ENCODE measurements around the gene PLK3. TPM values are rescaled to one million over a fixed set of nuclear protein-coding genes. Genes with fewer than 3 reads are reported as not detected.

PLK3 gene
- total RNA-seq, 1 experiment from 2014 or later = 56.1 TPM

- ATAC-seq = peak; percentile 93
- TSS peak; percentile 96 for BruUV-seq (replicated peaks)
- TF ChIP-seq SIN3A (IDR thresholded peaks at IDR 0.05; ENCODE audit: low read depth) (peak; percentile 100), YY1 (IDR thresholded peaks at IDR 0.05; ENCODE audit: extremely low read depth, insufficient replicate concordance, low read depth, low read length) (peak; percentile 70), EZH2 (IDR thresholded peaks at IDR 0.05) (no peak), JUND (IDR thresholded peaks at IDR 0.05) (peak; percentile 80; the same call in 1 of the 2 replicates), CTCF (IDR thresholded peaks at IDR 0.05 in 2 of 3, conservative IDR thresholded peaks at IDR 0.05 in 1 of 3; ENCODE audit: borderline replicate concordance in 1 of 3, insufficient read depth in 1 of 3, low read depth in 2 of 3, low read length in 2 of 3) (0 out of 6 replicates have a peak, but pooled peaks of 1 of the 3 experiments have one; percentile 9), FOSL1 (IDR thresholded peaks at IDR 0.05; ENCODE audit: low read depth) (peak; percentile 65; the same call in 1 of the 2 replicates), ZBTB33 (IDR thresholded peaks at IDR 0.05; ENCODE audit: extremely low read depth, insufficient replicate concordance, low read length) (peak; percentile 87), REST (IDR thresholded peaks at IDR 0.05; ENCODE audit: low read depth) (no peak), POLR2A (IDR thresholded peaks at IDR 0.05; ENCODE audit: borderline replicate concordance, extremely low read depth, insufficient read depth, insufficient read length) (peak; percentile 100), SP1 (IDR thresholded peaks at IDR 0.05; ENCODE audit: low read depth) (peak; percentile 95), TCF7L2 (IDR thresholded peaks at IDR 0.05; ENCODE audit: borderline replicate concordance, extremely low read depth, insufficient read depth, insufficient read length) (no peak), EGR1 (IDR thresholded peaks at IDR 0.05; ENCODE audit: low read depth) (peak; percentile 70), ATF3 (IDR thresholded peaks at IDR 0.05) (no peak), CEBPB (IDR thresholded peaks at IDR 0.05; ENCODE audit: low read depth) (peak; percentile 90), MAX (IDR thresholded peaks at IDR 0.05) (peak; percentile 77), ELF1 (IDR thresholded peaks at IDR 0.05; ENCODE audit: borderline replicate concordance, low read depth) (no peak; the same call in 1 of the 2 replicates), CBX3 (IDR thresholded peaks at IDR 0.05; ENCODE audit: low read depth) (peak; percentile 84), RAD21 (IDR thresholded peaks at IDR 0.05; ENCODE audit: low read depth) (peak; percentile 52)
These were observed 19.6 kb downstream of the PLK3 start for GRCh38 chr1:44819608-44820327.

More at GRCh38 chr1:44819608-44820327, 19.6 kb downstream of the PLK3 start:
- DNase-seq (ENCODE audit: low read depth, low spot score) = peak; percentile 96
- peak overlapping the region; percentile 36 to 48 for H3K4me3 ChIP-seq (replicated peaks in 1 of 2; ENCODE audit: low read depth in 1 of 2, low read length in 2 of 2)
- POLR2A ChIA-PET = interaction anchor here (0.6 to 9.1 kb wide), 33 partner anchors 11 to 2001 kb away, joined by 3 to 200 read pairs (median 5); partner anchors contain the start of genes ARMH1, BEST4, BTBD19 and DYNLT4
- H3K36me3 ChIP-seq (ENCODE audit: control insufficient read depth in 1 of 2, insufficient read depth in 2 of 2, low read length in 2 of 2) = no peaks in the 10 kb centered on the region
- no peaks in the 10 kb centered on the region for H3K27me3 ChIP-seq (ENCODE audit: insufficient read depth, low read length)
- no peaks in the 10 kb centered on the region for H3K9me2 ChIP-seq (ENCODE audit: insufficient read depth)
- H2AFZ ChIP-seq (ENCODE audit: low read depth, low read length, poor library complexity, severe bottlenecking) = no peak overlapping the region
- H4K20me1 ChIP-seq (ENCODE audit: insufficient read depth) = no peaks in the 10 kb centered on the region
- CTCF ChIA-PET = interaction anchor here (1.0 to 1.8 kb wide), 5 partner anchors 12 to 91 kb away, joined by 3 to 8 read pairs (median 4); partner anchors contain the start of genes PLK3 and RNU5D-1
- H3K4me1 ChIP-seq (ENCODE audit: control insufficient read depth in 1 of 2, insufficient read depth in 2 of 2, low read length in 2 of 2) = peaks cover 11 to 37% of the 10 kb centered on the region in 2 experiments
- no peaks in the 10 kb centered on the region for H3K79me2 ChIP-seq (ENCODE audit: insufficient read depth, low read length)
- RAD21 ChIA-PET (ENCODE audit: low non-redundant PET in 1 of 2, low total read pairs in 2 of 2, uncharacterized antibody in 2 of 2, unreplicated experiment in 2 of 2) = interaction anchor here (1.1 to 1.2 kb wide), 2 partner anchors 26 to 88 kb away, joined by 3 to 4 read pairs; no protein-coding TSS in a partner anchor
- no peaks in the 10 kb centered on the region for H3K9me3 ChIP-seq (ENCODE audit: control insufficient read depth in 1 of 2, insufficient read depth in 1 of 2, low read depth in 1 of 2, low read length in 2 of 2)
- intact Hi-C loops (cut with micrococcal nuclease) = no loop called here
- peak overlapping the region; percentile 83 for H3K27ac ChIP-seq (ENCODE audit: low read depth, low read length)
- H3K4me2 ChIP-seq (ENCODE audit: low read length) = peak overlapping the region; percentile 83
- peak overlapping the region; percentile 76 for H3K9ac ChIP-seq (ENCODE audit: low read length)
